Occipital lobe (tissue), 2 donors: ENCODE data around the gene ILKAP. TPM values are rescaled to one million over a fixed set of nuclear protein-coding genes. Genes with fewer than 3 reads are reported as not detected.

Source experiments
- DNase-seq: peaks from one replicate; lab custom pipeline; 2025; lab: John Stamatoyannopoulos, UW
- total RNA-seq: library from RNA; depleted of rRNA; stranded (reverse); fragments of >200 nt; gene quantifications from one replicate; pipeline ENCODE4 v1.2.3, GENCODE V29; 2014

The ILKAP gene
- total RNA-seq, 1 donor from 2014 or later, result 78.3 TPM

GRCh38 chr2:238237431-238238135 lies 34.1 kb upstream of the ILKAP start:
- no peak for DNase-seq

- DNase-seq, result no peak
Observed at GRCh38 chr2:238236571-238236970, 33.1 kb upstream of the ILKAP start.

- DNase-seq, result no peak
Observed at GRCh38 chr2:238235856-238236255, 32.4 kb upstream of the ILKAP start.

- no peak for DNase-seq
Observed at GRCh38 chr2:238235331-238235732, 31.8 kb upstream of the ILKAP start.

GRCh38 chr2:238233625-238234024 lies 30.1 kb upstream of the ILKAP start:
- DNase-seq, result no peak

GRCh38 chr2:238231809-238232208 lies 28.3 kb upstream of the ILKAP start:
- DNase-seq, result no peak

GRCh38 chr2:238231251-238231793 lies 27.8 kb upstream of the ILKAP start:
- DNase-seq, result peak; percentile 74

- DNase-seq, result no peak
Observed at GRCh38 chr2:238230699-238231098, 27.2 kb upstream of the ILKAP start.

GRCh38 chr2:238228700-238229099 lies 25.2 kb upstream of the ILKAP start:
- DNase-seq, result no peak

- DNase-seq, result no peak
Observed at GRCh38 chr2:238227587-238228032, 24.1 kb upstream of the ILKAP start.

- DNase-seq, result no peak
Observed at GRCh38 chr2:238226698-238227586, 23.4 kb upstream of the ILKAP start.

GRCh38 chr2:238225911-238226697 lies 22.6 kb upstream of the ILKAP start:
- DNase-seq, result no peak

- DNase-seq, result no peak
Observed at GRCh38 chr2:238225121-238225520, 21.6 kb upstream of the ILKAP start.

- no peak for DNase-seq
Observed at GRCh38 chr2:238224356-238225035, 21.0 kb upstream of the ILKAP start.

GRCh38 chr2:238220892-238221521 lies 17.5 kb upstream of the ILKAP start:
- peak; percentile 57 for DNase-seq

GRCh38 chr2:238220274-238220891 lies 16.9 kb upstream of the ILKAP start:
- DNase-seq, result no peak

GRCh38 chr2:238216651-238217184 lies 13.2 kb upstream of the ILKAP start:
- peak; percentile 73 for DNase-seq

GRCh38 chr2:238207006-238207405 lies 3.5 kb upstream of the ILKAP start:
- no peak for DNase-seq

- no peak for DNase-seq
Observed at GRCh38 chr2:238203973-238204683, 633 bp upstream of the ILKAP start.
